T-helper 9 cell (primary cell): Measurements from ENCODE around the gene CTU2.
"Not testable (repeated sequence)": the region's sequence is repeated elsewhere in the genome, so short reads cannot be mapped to it uniquely, and the experiment has no call there.

Source experiments
- DNase-seq: peaks from one replicate; pipeline ENCODE4 v3.0.0-alpha.2; 2020
- total RNA-seq, 2 donors: gene quantifications; one replicate each; lab custom pipeline; 2026; lab: John Stamatoyannopoulos, UW

Gene CTU2
- total RNA-seq, result 22.2 to 28.3 reads per million in 2 donors

- DNase-seq, result peak; percentile 94
Measured at GRCh38 chr16:88706229-88706964, at the start of gene CTU2, which contains the start of gene RNF166. Gene CTU2 (plus strand): TSS chr16:88706503. CDS start chr16:88706531, 28 bp downstream. Gene RNF166 (minus strand): TSS chr16:88706408. CDS start chr16:88706325, 83 bp downstream.

- no peak for DNase-seq
Measured at GRCh38 chr16:88657371-88657770, 48.9 kb upstream of the CTU2 start.

GRCh38 chr16:88658714-88659113 is 47.6 kb upstream of the CTU2 start:
- no peak for DNase-seq

GRCh38 chr16:88659160-88659559 is 47.1 kb upstream of the CTU2 start:
- no peak for DNase-seq

- no peak for DNase-seq
Measured at GRCh38 chr16:88661468-88661867, 44.8 kb upstream of the CTU2 start.

GRCh38 chr16:88662222-88662842 is 44.0 kb upstream of the CTU2 start:
- DNase-seq, result no peak

GRCh38 chr16:88662843-88663606 is 43.3 kb upstream of the CTU2 start, which contains the start of gene MVD:
Gene MVD (minus strand): TSS chr16:88663091. CDS start chr16:88663080, 11 bp downstream.
- DNase-seq, result peak; percentile 92

GRCh38 chr16:88665148-88665547 is 41.2 kb upstream of the CTU2 start:
- no peak for DNase-seq

GRCh38 chr16:88665570-88665969 is 40.7 kb upstream of the CTU2 start:
- DNase-seq, result no peak

GRCh38 chr16:88667461-88667860 is 38.8 kb upstream of the CTU2 start:
- DNase-seq, result no peak

- DNase-seq, result not testable (repeated sequence)
Measured at GRCh38 chr16:88669493-88669892, 36.8 kb upstream of the CTU2 start.

GRCh38 chr16:88669980-88670379 is 36.3 kb upstream of the CTU2 start:
- DNase-seq, result no peak

GRCh38 chr16:88671806-88672205 is 34.5 kb upstream of the CTU2 start:
- DNase-seq, result no peak

GRCh38 chr16:88672776-88673175 is 33.5 kb upstream of the CTU2 start:
- DNase-seq, result no peak

- no peak for DNase-seq
Measured at GRCh38 chr16:88673716-88674379, 32.5 kb upstream of the CTU2 start.

- DNase-seq, result no peak
Measured at GRCh38 chr16:88676502-88677242, 29.6 kb upstream of the CTU2 start.

GRCh38 chr16:88677721-88678120 is 28.6 kb upstream of the CTU2 start:
- DNase-seq, result no peak

GRCh38 chr16:88678224-88678979 is 27.9 kb upstream of the CTU2 start:
- no peak for DNase-seq

GRCh38 chr16:88680554-88681083 is 25.7 kb upstream of the CTU2 start:
- no peak for DNase-seq

GRCh38 chr16:88681084-88681680 is 25.1 kb upstream of the CTU2 start:
- no peak for DNase-seq
